SK-N-SH (cell line): Measurements from ENCODE around the gene MEF2A. TPM values are rescaled to one million over a fixed set of nuclear protein-coding genes. Genes with fewer than 3 reads are reported as not detected.

ENCODE experiments used
- CTCF ChIA-PET: fragments of 300-600, 350-600 bp; formaldehyde crosslinking; extraction: SDS; loops from one replicate; lab custom pipeline; 2021; lab: Yijun Ruan, JAX
- POLR2A ChIA-PET: fragments of 350-600 bp; sonication (Branson Sonifier 250); formaldehyde crosslinking; extraction: SDS; loops from one replicate; lab custom pipeline; 2020; ENCODE audit warnings: antibody characterized with exemption, inconsistent platforms; lab: Yijun Ruan, JAX
- DNase-seq: peaks from one replicate; pipeline ENCODE4 v3.0.0; 2012
- H2AFZ ChIP-seq: fragments of 200-600 bp; sonication (generic); 2 replicates; pipeline ENCODE4 v1.8.1; 2016; ENCODE audit warnings: antibody characterized with exemption, mild to moderate bottlenecking, low read depth
- H3F3A ChIP-seq: fragments of 200-600 bp; sonication (generic); replicated peaks from 2 replicates; pipeline ENCODE3; 2016; ENCODE audit warnings: antibody characterized with exemption, mild to moderate bottlenecking; ENCODE audit not compliant: insufficient read depth
- H3K27ac ChIP-seq, 2 experiments: fragments of 200-500 bp in 1 of 2; fragments of 200-600 bp in 1 of 2; sonication (Bioruptor generic) in 1 of 2; sonication (generic), shearing (Covaris generic) in 1 of 2; 2 replicates each; pipeline versions ENCODE4 v1.5.1 to v1.6.1; 2014 to 2016; ENCODE audit warnings: low read depth in 2 of 2, inconsistent platforms in 1 of 2, low read length in 1 of 2, mild to moderate bottlenecking in 1 of 2, mixed read lengths in 1 of 2
- H3K27me3 ChIP-seq: fragments of 200-600 bp; sonication (generic), shearing (Covaris generic); 2 replicates; pipeline ENCODE4 v1.6.1; 2016; ENCODE audit warnings: mixed run types; ENCODE audit not compliant: insufficient read depth
- H3K36me3 ChIP-seq, 2 experiments: fragments of 200-500 bp in 1 of 2; fragments of 200-600 bp in 1 of 2; sonication (Bioruptor generic) in 1 of 2; sonication (generic) in 1 of 2; replicated peaks in 1 of 2; 2 replicates each; pipeline versions ENCODE3 to v1.5.1; 2014 to 2016; ENCODE audit warnings: low read length in 1 of 2, mild to moderate bottlenecking in 1 of 2; ENCODE audit not compliant: insufficient read depth in 2 of 2, control insufficient read depth in 1 of 2
- H3K4me1 ChIP-seq, 2 experiments: fragments of 200-500 bp in 1 of 2; fragments of 200-600 bp in 1 of 2; sonication (Bioruptor generic) in 1 of 2; sonication (generic), shearing (Covaris generic) in 1 of 2; 2 replicates each; pipeline versions ENCODE4 v1.5.1 to v1.6.1; 2014 to 2016; ENCODE audit warnings: low read depth in 1 of 2, low read length in 1 of 2, mixed run types in 1 of 2; ENCODE audit not compliant: insufficient read depth in 2 of 2, control insufficient read depth in 1 of 2
- H3K4me2 ChIP-seq: fragments of 200-600 bp; sonication (generic), shearing (Covaris generic); 2 replicates; pipeline ENCODE4 v1.6.1; 2017; ENCODE audit warnings: mixed run types
- H3K4me3 ChIP-seq, 2 experiments: fragments of 200-500 bp in 1 of 2; fragments of 200-600 bp in 1 of 2; sonication (Bioruptor generic) in 1 of 2; sonication (generic), shearing (Covaris generic) in 1 of 2; 2 replicates each; pipeline versions ENCODE4 v1.5.1 to v1.8.1; 2014 to 2016; ENCODE audit warnings: low read depth in 2 of 2, inconsistent platforms in 1 of 2, low read length in 1 of 2, mild to moderate bottlenecking in 1 of 2, mixed read lengths in 1 of 2, moderate library complexity in 1 of 2
- H3K79me2 ChIP-seq: fragments of 200-600 bp; sonication (generic); 2 replicates; pipeline ENCODE4 v1.8.1; 2017; ENCODE audit warnings: mild to moderate bottlenecking; ENCODE audit not compliant: insufficient read depth
- H3K9ac ChIP-seq: fragments of 200-600 bp; sonication (generic); 2 replicates; pipeline ENCODE4 v1.6.1; 2017; ENCODE audit warnings: mixed run types
- H3K9me2 ChIP-seq: fragments of 200-600 bp; sonication (generic); 2 replicates; pipeline ENCODE4 v1.6.1; 2017; ENCODE audit warnings: mixed run types
- H3K9me3 ChIP-seq: fragments of 200-600 bp; sonication (generic); 2 replicates; pipeline ENCODE4 v1.6.1; 2017; ENCODE audit warnings: mixed run types, mild to moderate bottlenecking, moderate library complexity
- H4K20me1 ChIP-seq: fragments of 200-600 bp; sonication (generic); 2 replicates; pipeline ENCODE4 v1.6.1; 2017; ENCODE audit warnings: mild to moderate bottlenecking, mixed run types; ENCODE audit not compliant: insufficient read depth
- ELF1 ChIP-seq: IDR thresholded peaks from 2 replicates; pipeline ENCODE4 v1.4.0; 2012
- EZH2phosphoT487 ChIP-seq: fragments of 200-600 bp; sonication (generic); IDR thresholded peaks from 2 replicates; pipeline ENCODE4 v1.6.1; 2017; ENCODE audit warnings: low read depth, mixed run types, mild to moderate bottlenecking, antibody characterized with exemption, moderate library complexity, borderline replicate concordance
- FOXM1 ChIP-seq: IDR thresholded peaks from 2 replicates; pipeline ENCODE4 v1.4.0; 2012; ENCODE audit warnings: low read depth, mild to moderate bottlenecking
- GABPA ChIP-seq: IDR thresholded peaks from 2 replicates; pipeline ENCODE4 v1.4.0; 2012; ENCODE audit warnings: low read depth, mild to moderate bottlenecking
- GATA2 ChIP-seq: sonication (generic); formaldehyde crosslinking; IDR thresholded peaks from 2 replicates; pipeline ENCODE4 v1.5.0; 2020; ENCODE audit warnings: mild to moderate bottlenecking, missing genetic modification reagents
- IRF3 ChIP-seq: fragments of 150-350 bp; IDR thresholded peaks from 2 replicates; pipeline ENCODE4 v1.6.1; 2016; ENCODE audit warnings: mild to moderate bottlenecking, low read depth, low read length
- MEF2A ChIP-seq: IDR thresholded peaks from 2 replicates; pipeline ENCODE4 v1.4.0; 2012; ENCODE audit warnings: low read depth, borderline replicate concordance
- MXI1 ChIP-seq: IDR thresholded peaks from 2 replicates; pipeline ENCODE4 v1.6.1; 2012; ENCODE audit warnings: mild to moderate bottlenecking, low read depth, low read length, improper control_type of control experiment
- NFIC ChIP-seq: IDR thresholded peaks from 2 replicates; pipeline ENCODE4 v1.4.0; 2012; ENCODE audit warnings: borderline replicate concordance
- NRF1 ChIP-seq: IDR thresholded peaks from 2 replicates; pipeline ENCODE4 v1.6.1; 2012; ENCODE audit warnings: low read depth, mild to moderate bottlenecking, low read length
- POLR2AphosphoS5 ChIP-seq: IDR thresholded peaks from 2 replicates; pipeline ENCODE4 v1.6.1; 2012; ENCODE audit warnings: low read depth, low read length
- RCOR1 ChIP-seq: fragments of 150-350 bp; IDR thresholded peaks from 2 replicates; pipeline ENCODE4 v1.6.1; 2017; ENCODE audit warnings: antibody characterized with exemption, low read length
- RFX5 ChIP-seq: IDR thresholded peaks from 2 replicates; pipeline ENCODE4 v1.6.1; 2012; ENCODE audit warnings: mild to moderate bottlenecking, improper control_type of control experiment, low read length
- RXRA ChIP-seq: IDR thresholded peaks from 2 replicates; pipeline ENCODE4 v1.4.0; 2012; ENCODE audit warnings: low read depth, mild to moderate bottlenecking, borderline replicate concordance
- SIN3A ChIP-seq: IDR thresholded peaks from 2 replicates; pipeline ENCODE4 v1.6.1; 2012; ENCODE audit warnings: low read depth, mild to moderate bottlenecking, low read length, moderate library complexity, borderline replicate concordance
- TAF1 ChIP-seq: IDR thresholded peaks from 2 replicates; pipeline ENCODE4 v1.6.1; 2012; ENCODE audit warnings: low read depth, mild to moderate bottlenecking, low read length, moderate library complexity, borderline replicate concordance
- USF2 ChIP-seq: fragments of 150-350 bp; IDR thresholded peaks from 2 replicates; pipeline ENCODE4 v1.6.1; 2017; ENCODE audit warnings: antibody characterized with exemption, low read length, low read depth, borderline replicate concordance
- YY1 ChIP-seq: IDR thresholded peaks from 2 replicates; pipeline ENCODE4 v1.4.0; 2012; ENCODE audit warnings: low read depth, mild to moderate bottlenecking
- ZBTB33 ChIP-seq: IDR thresholded peaks from 2 replicates; pipeline ENCODE4 v1.4.0; 2012; ENCODE audit warnings: low read depth, borderline replicate concordance
- WGBS: methylation state at CpG from one replicate; pipeline ENCODE4 v1.1.6; 2017; ENCODE audit warnings: low lambda C conversion rate; 5-methylcytosine and 5-hydroxymethylcytosine counted together
- polyA plus RNA-seq, 3 experiments: library from polyadenylated mRNA; depleted of rRNA; stranded (reverse); fragments of >200 nt; gene quantifications; 2 replicates each; pipeline ENCODE4 v1.2.3, GENCODE V29; 2012
- TF ChIP-seq, protein P1 (sequence below): IDR thresholded peaks from 2 replicates; pipeline ENCODE4 v1.4.0; 2012; ENCODE audit warnings: low read depth, borderline replicate concordance

The MEF2A gene
- polyA plus RNA-seq, 1 of the 3 experiments (the other 2 are of a cell fraction) = 20.9 TPM

DNA sequence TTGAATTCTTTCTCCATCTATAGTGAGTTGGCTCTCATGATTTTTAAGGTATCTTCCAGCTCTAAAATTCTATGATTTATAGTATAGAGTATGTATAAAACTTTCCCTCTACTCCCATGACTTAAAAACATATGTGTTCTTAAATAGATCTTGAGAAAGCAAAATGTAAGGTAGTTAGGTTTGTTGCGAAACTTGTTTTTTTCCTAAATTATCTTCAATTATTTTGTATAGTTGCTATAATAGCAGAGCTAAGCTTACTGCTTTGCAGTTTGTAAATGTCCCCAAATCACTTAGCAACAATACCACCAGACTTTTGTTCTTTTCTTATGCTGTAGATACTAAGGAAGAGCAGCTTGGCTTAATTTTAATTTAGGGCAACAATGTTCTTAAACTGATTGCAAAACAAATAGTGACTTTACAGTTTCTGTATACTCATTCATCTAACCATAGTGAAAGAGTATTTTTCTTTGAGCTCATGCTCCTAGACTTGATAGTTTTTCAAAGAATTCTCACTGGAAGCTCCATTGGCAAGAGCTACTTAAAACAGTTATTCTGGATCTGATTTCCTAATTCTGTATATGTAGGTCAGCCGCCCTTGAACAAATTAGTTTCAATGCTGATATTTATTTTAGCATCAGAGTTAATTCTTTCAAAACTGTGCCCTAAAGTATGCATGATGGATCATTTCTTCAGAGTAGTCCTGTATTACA, 106.3 kb downstream of the MEF2A start:
- ChIA-PET POLR2A (no interaction called here), CTCF (interaction anchor here (1.0 to 3.6 kb wide), 2 partner anchors 10 to 32 kb away, joined by 6 to 15 read pairs; no protein-coding TSS in a partner anchor)
- TF ChIP-seq USF2 = no peak
- no peak for TF ChIP-seq IRF3
- no peak for TF ChIP-seq YY1
- no peak for TF ChIP-seq EZH2phosphoT487
- TF ChIP-seq SIN3A = no peak
- no peak for TF ChIP-seq ELF1
- no peak for TF ChIP-seq GATA2 (CRISPR knock-in tag)
- TF ChIP-seq NFIC = no peak
- no peak for TF ChIP-seq POLR2AphosphoS5
- TF ChIP-seq RFX5 = no peak

DNA sequence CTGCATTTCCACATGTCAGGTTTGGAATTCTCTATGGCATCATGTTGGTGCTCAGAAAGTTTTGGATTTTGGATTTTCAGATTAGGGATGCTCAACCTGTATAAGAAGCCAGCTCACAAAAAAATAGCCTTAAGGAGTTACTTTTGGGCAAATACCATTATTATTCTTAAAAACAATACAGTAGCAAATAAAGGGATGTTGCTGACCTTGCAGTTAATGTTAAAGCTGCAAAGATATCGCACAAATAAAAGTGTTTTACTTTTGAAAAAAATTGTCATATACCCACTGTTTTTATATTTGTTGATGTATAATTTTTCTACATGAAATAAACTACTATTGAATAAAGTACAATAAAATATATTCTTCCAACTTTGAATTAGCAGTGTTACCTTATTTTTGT, 107.3 kb downstream of the MEF2A start:
- Histone ChIP-seq H3K9me2 (no peaks in the 10 kb centered on the region), H3K4me1 (no peaks in the 10 kb centered on the region), H3F3A (peaks cover 11% of the 10 kb centered on the region), H3K79me2 (no peaks in the 10 kb centered on the region), H3K27ac (no peak overlapping the region), H3K36me3 (peaks cover 44 to 68% of the 10 kb centered on the region in 2 experiments), H3K4me2 (no peak overlapping the region), H3K27me3 (no peaks in the 10 kb centered on the region), H4K20me1 (no peaks in the 10 kb centered on the region), H3K9ac (no peak overlapping the region), H3K9me3 (no peaks in the 10 kb centered on the region), H2AFZ (no peak overlapping the region), H3K4me3 (no peak overlapping the region)
- 94% methylated on average over 1 of the region's 1 CpG for WGBS
- ChIA-PET CTCF (interaction anchor here (3.6 kb wide), 1 partner anchor 31 kb away, joined by 15 read pairs; no protein-coding TSS in a partner anchor), POLR2A (no interaction called here)
- no peak for DNase-seq
- TF ChIP-seq NRF1 = no peak
- no peak for TF ChIP-seq MEF2A
- TF ChIP-seq, protein P1, sequence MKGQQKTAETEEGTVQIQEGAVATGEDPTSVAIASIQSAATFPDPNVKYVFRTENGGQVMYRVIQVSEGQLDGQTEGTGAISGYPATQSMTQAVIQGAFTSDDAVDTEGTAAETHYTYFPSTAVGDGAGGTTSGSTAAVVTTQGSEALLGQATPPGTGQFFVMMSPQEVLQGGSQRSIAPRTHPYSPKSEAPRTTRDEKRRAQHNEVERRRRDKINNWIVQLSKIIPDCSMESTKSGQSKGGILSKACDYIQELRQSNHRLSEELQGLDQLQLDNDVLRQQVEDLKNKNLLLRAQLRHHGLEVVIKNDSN = no peak
- TF ChIP-seq FOXM1 = no peak
- no peak for TF ChIP-seq SIN3A
- no peak for TF ChIP-seq EZH2phosphoT487
- TF ChIP-seq RXRA = no peak
- no peak for TF ChIP-seq GABPA
- TF ChIP-seq MXI1 = no peak
- no peak for TF ChIP-seq IRF3
- TF ChIP-seq ZBTB33 = no peak
- TF ChIP-seq RFX5 = no peak
- no peak for TF ChIP-seq YY1
- TF ChIP-seq TAF1 = no peak
- no peak for TF ChIP-seq RCOR1

More for the DNA sequence above, 106.3 kb downstream of the MEF2A start:
- H3K27me3 ChIP-seq = no peaks in the 10 kb centered on the region
- H3K27ac ChIP-seq = no peak overlapping the region
- no peaks in the 10 kb centered on the region for H3K79me2 ChIP-seq
- no peak overlapping the region for H2AFZ ChIP-seq
- no peak overlapping the region for H3K9ac ChIP-seq
- H3K4me2 ChIP-seq = no peak overlapping the region
- H3K9me2 ChIP-seq = no peaks in the 10 kb centered on the region
- WGBS = 94% methylated on average over 2 of the region's 2 CpGs
- H3K4me3 ChIP-seq = no peak overlapping the region
- H3K9me3 ChIP-seq = no peaks in the 10 kb centered on the region
- no peaks in the 10 kb centered on the region for H4K20me1 ChIP-seq
- peaks cover 36 to 68% of the 10 kb centered on the region in 2 experiments for H3K36me3 ChIP-seq
- peaks cover under 1% of the 10 kb centered on the region for H3F3A ChIP-seq
- H3K4me1 ChIP-seq = no peaks in the 10 kb centered on the region
- no peak for DNase-seq
